ENCODE data around the gene GPR151.
"Not testable (repeated sequence)": the region's sequence is repeated elsewhere in the genome, so short reads cannot be mapped to it uniquely, and the experiment has no call there.

The GPR151 gene

GRCh38 chr5:146516151-146516475 lies at the start of gene GPR151:
TSS of gene GPR151 (minus strand) at chr5:146516190. CDS start at chr5:146516113, 77 bp downstream.
- DNase-seq (ENCODE audit: low read depth) = peak; percentile 26

GRCh38 chr5:146564007-146564762 lies 48.2 kb upstream of the GPR151 start:
- DNase-seq (ENCODE audit: low read depth) = no peak

GRCh38 chr5:146562461-146562860 lies 46.5 kb upstream of the GPR151 start:
- DNase-seq (ENCODE audit: low read depth) = no peak

- no peak for DNase-seq (ENCODE audit: low read depth)
These were observed 45.7 kb upstream of the GPR151 start for GRCh38 chr5:146561711-146562110.

GRCh38 chr5:146560205-146560812 lies 44.3 kb upstream of the GPR151 start:
- DNase-seq (ENCODE audit: low read depth) = no peak

GRCh38 chr5:146556884-146557283 lies 40.9 kb upstream of the GPR151 start:
- not testable (repeated sequence) for DNase-seq (ENCODE audit: low read depth)

- DNase-seq (ENCODE audit: low read depth) = no peak
These were observed 37.5 kb upstream of the GPR151 start for GRCh38 chr5:146553446-146553845.

GRCh38 chr5:146549615-146550014 lies 33.6 kb upstream of the GPR151 start:
- no peak for DNase-seq (ENCODE audit: low read depth)

GRCh38 chr5:146548781-146549449 lies 32.9 kb upstream of the GPR151 start:
- no peak for DNase-seq (ENCODE audit: low read depth)

GRCh38 chr5:146544232-146544631 lies 28.2 kb upstream of the GPR151 start:
- no peak for DNase-seq (ENCODE audit: low read depth)

- peak; percentile 63 for DNase-seq (ENCODE audit: low read depth)
These were observed 26.2 kb upstream of the GPR151 start for GRCh38 chr5:146541958-146542849.

GRCh38 chr5:146540414-146540813 lies 24.4 kb upstream of the GPR151 start:
- DNase-seq (ENCODE audit: low read depth) = peak; percentile 26

- no peak for DNase-seq (ENCODE audit: low read depth)
These were observed 24.0 kb upstream of the GPR151 start for GRCh38 chr5:146539973-146540372.

GRCh38 chr5:146538432-146538831 lies 22.4 kb upstream of the GPR151 start:
- no peak for DNase-seq (ENCODE audit: low read depth)

- no peak for DNase-seq (ENCODE audit: low read depth)
These were observed 17.9 kb upstream of the GPR151 start for GRCh38 chr5:146533882-146534281.

- DNase-seq (ENCODE audit: low read depth) = peak; percentile 53
These were observed 17.4 kb upstream of the GPR151 start for GRCh38 chr5:146533260-146533857.

GRCh38 chr5:146529984-146530383 lies 14.0 kb upstream of the GPR151 start:
- no peak for DNase-seq (ENCODE audit: low read depth)

GRCh38 chr5:146528236-146528635 lies 12.2 kb upstream of the GPR151 start:
- peak; percentile 38 for DNase-seq (ENCODE audit: low read depth)

- no peak for DNase-seq (ENCODE audit: low read depth)
These were observed 11.8 kb upstream of the GPR151 start for GRCh38 chr5:146527785-146528184.

GRCh38 chr5:146523698-146524097 lies 7.7 kb upstream of the GPR151 start:
- no peak for DNase-seq (ENCODE audit: low read depth)

- DNase-seq (ENCODE audit: low read depth) = no peak
These were observed 5.6 kb upstream of the GPR151 start for GRCh38 chr5:146521403-146522106.
